ENCODE results near the gene UACA. TPM values are rescaled to one million over a fixed set of nuclear protein-coding genes. Genes with fewer than 3 reads are reported as not detected.
A peak's percentile ranks its signal among the peaks of the same experiment; 100 is the strongest.

Gene UACA
- polyA plus RNA-seq, 1 of the 3 experiments (the other 2 are of a cell fraction): 35.9 TPM

DNA sequence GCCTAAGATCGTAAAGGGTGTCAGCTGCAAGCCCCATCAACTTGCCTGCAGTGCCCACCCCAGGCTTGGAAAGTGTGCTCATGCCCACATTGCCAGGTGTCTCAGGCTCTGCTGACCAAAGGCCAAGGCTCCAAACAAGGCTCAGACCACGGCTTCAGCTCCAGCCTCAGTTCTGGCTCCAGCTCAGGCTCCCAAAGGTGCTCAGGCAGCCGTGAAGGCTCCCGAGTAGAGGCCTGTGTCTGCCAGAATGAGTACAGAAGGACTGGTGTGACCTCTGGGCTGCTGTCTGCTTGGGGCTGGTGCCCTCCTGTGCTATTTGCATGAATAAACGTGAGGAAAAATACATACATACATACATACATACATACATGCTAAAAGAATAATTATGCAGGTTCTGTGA is 27.9 kb upstream of the UACA start:
- peaks cover 19% of the 10 kb centered on the region; the same call in 1 of the 2 replicates for H3K79me2 ChIP-seq (ENCODE audit: insufficient read depth)
- peak overlapping the region; percentile 28; the same call in 1 of the 2 replicates for H3K4me2 ChIP-seq
- H3K9ac ChIP-seq: no peak overlapping the region
- no peaks in the 10 kb centered on the region for H3K9me3 ChIP-seq
- no peak overlapping the region for H3K4me3 ChIP-seq (ENCODE audit: low read depth in 2 of 2, low read length in 1 of 2)
- ChIA-PET POLR2A (no interaction called here), CTCF (interaction anchor here (0.7 to 1.7 kb wide), 3 partner anchors 20 to 1288 kb away, joined by 3 to 4 read pairs (median 3); no protein-coding TSS in a partner anchor)
- H4K20me1 ChIP-seq (ENCODE audit: insufficient read depth): no peaks in the 10 kb centered on the region
- WGBS (ENCODE audit: low lambda C conversion rate): 63% methylated on average over 4 of the region's 5 CpGs
- H2AFZ ChIP-seq (ENCODE audit: low read depth): no peak overlapping the region
- TF ChIP-seq EZH2phosphoT487 (IDR thresholded peaks at IDR 0.05; ENCODE audit: borderline replicate concordance, low read depth): no peak
- no peak for TF ChIP-seq FOXM1 (IDR thresholded peaks at IDR 0.05; ENCODE audit: low read depth)
- TF ChIP-seq TCF12 (IDR thresholded peaks at IDR 0.05): no peak
- TF ChIP-seq, protein P1, sequence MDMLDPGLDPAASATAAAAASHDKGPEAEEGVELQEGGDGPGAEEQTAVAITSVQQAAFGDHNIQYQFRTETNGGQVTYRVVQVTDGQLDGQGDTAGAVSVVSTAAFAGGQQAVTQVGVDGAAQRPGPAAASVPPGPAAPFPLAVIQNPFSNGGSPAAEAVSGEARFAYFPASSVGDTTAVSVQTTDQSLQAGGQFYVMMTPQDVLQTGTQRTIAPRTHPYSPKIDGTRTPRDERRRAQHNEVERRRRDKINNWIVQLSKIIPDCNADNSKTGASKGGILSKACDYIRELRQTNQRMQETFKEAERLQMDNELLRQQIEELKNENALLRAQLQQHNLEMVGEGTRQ (IDR thresholded peaks at IDR 0.05; ENCODE audit: borderline replicate concordance, low read depth, low read length): no peak
- TF ChIP-seq GABPA (IDR thresholded peaks at IDR 0.05; ENCODE audit: low read depth): no peak
- no peak for TF ChIP-seq NRF1 (IDR thresholded peaks at IDR 0.05; ENCODE audit: low read depth, low read length)
- no peak for TF ChIP-seq YY1 (IDR thresholded peaks at IDR 0.05; ENCODE audit: low read depth)
- no peak for TF ChIP-seq JUND (IDR thresholded peaks at IDR 0.05)
- no peak for TF ChIP-seq MEF2A (IDR thresholded peaks at IDR 0.05; ENCODE audit: borderline replicate concordance, low read depth)
- no peak for TF ChIP-seq RXRA (IDR thresholded peaks at IDR 0.05; ENCODE audit: borderline replicate concordance, low read depth)
- no peak for TF ChIP-seq FOXJ3 (CRISPR knock-in tag; IDR thresholded peaks at IDR 0.05)
- no peak for TF ChIP-seq ELF1 (IDR thresholded peaks at IDR 0.05)
- no peak for TF ChIP-seq MXI1 (IDR thresholded peaks at IDR 0.05; ENCODE audit: low read depth, low read length)
- no peak for TF ChIP-seq SMC3 (IDR thresholded peaks at IDR 0.05; ENCODE audit: low read depth, low read length)
- no peak for TF ChIP-seq RAD21 (IDR thresholded peaks at IDR 0.05; ENCODE audit: low read length)
- TF ChIP-seq, protein P2, sequence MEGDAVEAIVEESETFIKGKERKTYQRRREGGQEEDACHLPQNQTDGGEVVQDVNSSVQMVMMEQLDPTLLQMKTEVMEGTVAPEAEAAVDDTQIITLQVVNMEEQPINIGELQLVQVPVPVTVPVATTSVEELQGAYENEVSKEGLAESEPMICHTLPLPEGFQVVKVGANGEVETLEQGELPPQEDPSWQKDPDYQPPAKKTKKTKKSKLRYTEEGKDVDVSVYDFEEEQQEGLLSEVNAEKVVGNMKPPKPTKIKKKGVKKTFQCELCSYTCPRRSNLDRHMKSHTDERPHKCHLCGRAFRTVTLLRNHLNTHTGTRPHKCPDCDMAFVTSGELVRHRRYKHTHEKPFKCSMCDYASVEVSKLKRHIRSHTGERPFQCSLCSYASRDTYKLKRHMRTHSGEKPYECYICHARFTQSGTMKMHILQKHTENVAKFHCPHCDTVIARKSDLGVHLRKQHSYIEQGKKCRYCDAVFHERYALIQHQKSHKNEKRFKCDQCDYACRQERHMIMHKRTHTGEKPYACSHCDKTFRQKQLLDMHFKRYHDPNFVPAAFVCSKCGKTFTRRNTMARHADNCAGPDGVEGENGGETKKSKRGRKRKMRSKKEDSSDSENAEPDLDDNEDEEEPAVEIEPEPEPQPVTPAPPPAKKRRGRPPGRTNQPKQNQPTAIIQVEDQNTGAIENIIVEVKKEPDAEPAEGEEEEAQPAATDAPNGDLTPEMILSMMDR (IDR thresholded peaks at IDR 0.05): no peak
- TF ChIP-seq TAF1 (IDR thresholded peaks at IDR 0.05; ENCODE audit: borderline replicate concordance, low read depth, low read length): no peak
- TF ChIP-seq, protein P3, sequence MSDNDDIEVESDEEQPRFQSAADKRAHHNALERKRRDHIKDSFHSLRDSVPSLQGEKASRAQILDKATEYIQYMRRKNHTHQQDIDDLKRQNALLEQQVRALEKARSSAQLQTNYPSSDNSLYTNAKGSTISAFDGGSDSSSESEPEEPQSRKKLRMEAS (IDR thresholded peaks at IDR 0.05; ENCODE audit: low read depth): no peak
- no peak for TF ChIP-seq IRF3 (IDR thresholded peaks at IDR 0.05; ENCODE audit: low read depth, low read length)
- H3K4me1 ChIP-seq (ENCODE audit: control insufficient read depth in 1 of 2, insufficient read depth in 2 of 2, low read depth in 1 of 2, low read length in 1 of 2): peaks cover 0 to 60% of the 10 kb centered on the region in 2 experiments; a peak in 3 of 4 replicates
- H3K27me3 ChIP-seq (ENCODE audit: insufficient read depth): no peaks in the 10 kb centered on the region
- H3K27ac ChIP-seq (ENCODE audit: low read depth in 2 of 2, low read length in 1 of 2): peak overlapping the region in 1 of 2 experiments; percentile 99; a peak in 2 of 4 replicates
- H3K9me2 ChIP-seq: no peaks in the 10 kb centered on the region
- no peak for DNase-seq
- peaks cover 58% of the 10 kb centered on the region for H3F3A ChIP-seq (replicated peaks; ENCODE audit: insufficient read depth)
- H3K36me3 ChIP-seq (replicated peaks in 1 of 2; ENCODE audit: control insufficient read depth in 1 of 2, insufficient read depth in 2 of 2, low read length in 1 of 2): no peaks in the 10 kb centered on the region

All from SK-N-SH (cell line).